K562 (cell line): ENCODE results near the gene PLXDC1. TPM values are rescaled to one million over a fixed set of nuclear protein-coding genes. Genes with fewer than 3 reads are reported as not detected.

Source experiments
- CCAR2 ChIP-seq: fragments of 200-400 bp; formaldehyde crosslinking; IDR thresholded peaks from 2 replicates; pipeline ENCODE4 v1.6.1; 2017; ENCODE audit warnings: mild to moderate bottlenecking, low read depth, low read length
- CHAMP1 ChIP-seq: fragments of 450-650 bp; IDR thresholded peaks from 2 replicates; pipeline ENCODE4 v1.6.1; 2016; ENCODE audit warnings: mild to moderate bottlenecking
- MTA3 ChIP-seq: fragments of 450-650 bp; formaldehyde crosslinking; IDR thresholded peaks from 2 replicates; pipeline ENCODE4 v1.6.1; 2017; ENCODE audit warnings: mild to moderate bottlenecking, borderline replicate concordance
- PHF20 ChIP-seq: fragments of 450-650 bp; IDR thresholded peaks from 2 replicates; pipeline ENCODE4 v1.6.1; 2018; ENCODE audit not compliant: partially characterized antibody
- RFX7 ChIP-seq: fragments of 250-450 bp; sonication (Bioruptor Pico); IDR thresholded peaks from 2 replicates; pipeline ENCODE4 v1.5.1; 2021; ENCODE audit warnings: mild to moderate bottlenecking
- RREB1 ChIP-seq: fragments of 250-450 bp; sonication (Bioruptor Pico); IDR thresholded peaks from 2 replicates; pipeline ENCODE4 v1.4.0; 2020
- ZBTB7A ChIP-seq: IDR thresholded peaks from 2 replicates; pipeline ENCODE4 v1.6.1; 2011; ENCODE audit warnings: low read depth, mild to moderate bottlenecking, low read length, moderate library complexity, borderline replicate concordance; ENCODE audit not compliant: control insufficient read depth
- ZNF143 ChIP-seq: sonication (generic); formaldehyde crosslinking; IDR thresholded peaks from 2 replicates; pipeline ENCODE4 v1.9.0; 2022; ENCODE audit warnings: mild to moderate bottlenecking, missing genetic modification reagents
- ZNF224 ChIP-seq: sonication (generic); formaldehyde crosslinking; IDR thresholded peaks from 2 replicates; pipeline ENCODE4 v1.8.0; 2022; ENCODE audit warnings: mild to moderate bottlenecking, missing genetic modification reagents
- ZNF592 ChIP-seq: fragments of 450-650 bp; IDR thresholded peaks from 2 replicates; pipeline ENCODE4 v1.6.1; 2017; ENCODE audit warnings: antibody characterized with exemption, mild to moderate bottlenecking
- ZNF766 ChIP-seq: fragments of 200-800 bp; sonication (Bioruptor generic); conservative IDR thresholded peaks from 2 replicates; pipeline ENCODE4 v1.6.1; 2016; ENCODE audit warnings: missing genetic modification characterization, missing compliant biosample characterization
- polyA plus RNA-seq, 8 experiments: library from polyadenylated mRNA; depleted of rRNA in 4 of 8; stranded (reverse) in 5 of 8; unstranded in 3 of 8; fragments of >200 nt; fragmentation: Nextera tagmentation in 2 of 8; fragmentation: Illumina TruSeq in 1 of 8; extraction: Ambion mirVana in 2 of 8; extraction: Trizol in 1 of 8; gene quantifications; 2 replicates each; pipeline versions ENCODE4 v1.2.1 to v1.2.3, GENCODE V29; 2011 to 2014; ENCODE audit warnings: inconsistent platforms in 1 of 8, missing spikeins in 1 of 8
- total RNA-seq, 7 experiments: library from RNA; depleted of rRNA in 6 of 7; stranded (reverse); fragments of >200 nt in 6 of 7; fragmentation: Illumina TruSeq in 2 of 7; extraction: Trizol in 2 of 7; gene quantifications; 2 replicates each; pipeline versions ENCODE4 v1.2.1 to v1.2.3, GENCODE V29; 2011 to 2021; ENCODE audit warnings: low replicate concordance in 1 of 7

The PLXDC1 gene
- total and polyA plus RNA-seq, 9 of the 15 experiments (the other 6 are each of a cell fraction or from before 2014, with no cell fraction given), result not detected

GRCh38 chr17:39014044-39014794, 137.2 kb downstream of the PLXDC1 start (continued):
- TF ChIP-seq PHF20, result no peak
- TF ChIP-seq ZNF766, result peak; percentile 98
- no peak for TF ChIP-seq CCAR2
- no peak for TF ChIP-seq CHAMP1
- no peak for TF ChIP-seq ZNF224
- TF ChIP-seq MTA3, result 0 out of 2 replicates have a peak, but pooled peaks have one; percentile 28
- 0 out of 2 replicates have a peak, but pooled peaks have one; percentile 24 for TF ChIP-seq ZBTB7A
- peak; percentile 92 for TF ChIP-seq RFX7 (CRISPR knock-in tag)
- TF ChIP-seq ZNF592, result peak; percentile 100
- TF ChIP-seq RREB1 (CRISPR knock-in tag), result peak; percentile 96
- no peak for TF ChIP-seq ZNF143
